ENCODE measurements around the gene LDHAL6B.

LDHAL6B gene

GRCh38 chr15:59221511-59222505, 15.2 kb downstream of the LDHAL6B start:
- no peak for ATAC-seq

GRCh38 chr15:59222906-59223550, 16.4 kb downstream of the LDHAL6B start:
- ATAC-seq: no peak

- no peak for ATAC-seq
Measured at GRCh38 chr15:59223736-59224135, 17.1 kb downstream of the LDHAL6B start.

GRCh38 chr15:59224474-59224873, 17.8 kb downstream of the LDHAL6B start:
- no peak for ATAC-seq

GRCh38 chr15:59227021-59227420, 20.4 kb downstream of the LDHAL6B start:
- ATAC-seq: no peak

GRCh38 chr15:59229015-59229414, 22.4 kb downstream of the LDHAL6B start:
- no peak for ATAC-seq

GRCh38 chr15:59229453-59229852, 22.8 kb downstream of the LDHAL6B start:
- ATAC-seq: no peak

GRCh38 chr15:59230531-59231055, 23.9 kb downstream of the LDHAL6B start:
- ATAC-seq: no peak

GRCh38 chr15:59232476-59232875, 25.8 kb downstream of the LDHAL6B start:
- ATAC-seq: peak in 1 of 2 donors; percentile 27

- ATAC-seq: no peak
Measured at GRCh38 chr15:59236394-59236793, 29.8 kb downstream of the LDHAL6B start.

GRCh38 chr15:59237119-59237855, 30.6 kb downstream of the LDHAL6B start:
- peak in 1 of 2 donors; percentile 36 for ATAC-seq

- no peak for ATAC-seq
Measured at GRCh38 chr15:59237924-59238331, 31.3 kb downstream of the LDHAL6B start.

GRCh38 chr15:59240036-59240435, 33.4 kb downstream of the LDHAL6B start:
- ATAC-seq: no peak

- no peak for ATAC-seq
Measured at GRCh38 chr15:59242649-59243048, 36.0 kb downstream of the LDHAL6B start.

- no peak for ATAC-seq
Measured at GRCh38 chr15:59243622-59244021, 37.0 kb downstream of the LDHAL6B start.

- peak; percentile 67 to 79 for ATAC-seq
Measured at GRCh38 chr15:59244337-59244736, 37.7 kb downstream of the LDHAL6B start.

GRCh38 chr15:59245559-59245958, 38.9 kb downstream of the LDHAL6B start:
- ATAC-seq: no peak

- ATAC-seq: peak; percentile 24 to 31
Measured at GRCh38 chr15:59247364-59247763, 40.7 kb downstream of the LDHAL6B start.

- ATAC-seq: no peak
Measured at GRCh38 chr15:59249816-59250215, 43.2 kb downstream of the LDHAL6B start.

- ATAC-seq: no peak
Measured at GRCh38 chr15:59250249-59250648, 43.6 kb downstream of the LDHAL6B start.

GRCh38 chr15:59251001-59251845, 44.6 kb downstream of the LDHAL6B start:
- ATAC-seq: peak; percentile 33 to 41

- no peak for ATAC-seq
Measured at GRCh38 chr15:59252137-59252536, 45.5 kb downstream of the LDHAL6B start.

All from activated CD4-positive, CD25-positive, alpha-beta regulatory T cell treated with anti-CD3 and anti-CD28 coated beads, Interleukin-2, amount 50 U/mL, for 24 hours (primary cell).